ENCODE data around the gene PRDM5. TPM values are rescaled to one million over a fixed set of nuclear protein-coding genes. Genes with fewer than 3 reads are reported as not detected.

PRDM5 gene
- polyA plus RNA-seq, 1 donor from 2014 or later, result 1.6 TPM

DNA sequence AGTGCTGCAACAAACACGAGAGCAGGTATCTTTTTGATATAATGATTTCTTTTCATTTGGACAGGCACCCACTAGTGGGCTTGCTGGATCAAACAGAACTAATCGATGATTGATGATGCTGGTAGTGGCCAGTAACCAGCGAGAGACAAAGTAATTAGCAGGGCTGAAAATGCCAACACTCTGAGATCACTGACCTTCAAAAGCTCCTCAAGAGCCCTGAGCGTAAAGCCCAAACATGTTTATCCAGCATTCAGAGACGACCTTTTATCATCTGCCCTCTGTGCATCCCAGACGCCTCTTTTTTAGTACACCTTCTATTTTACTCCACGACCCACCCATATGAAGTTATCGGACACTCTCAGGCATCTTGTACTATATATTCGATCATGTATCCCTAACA is 186.2 kb downstream of the PRDM5 start:
- no peak overlapping the region for H3K4me2 ChIP-seq (ENCODE audit: low read length)
- no peaks in the 10 kb centered on the region for H3K36me3 ChIP-seq (ENCODE audit: insufficient read depth, low read length)
- H3K4me3 ChIP-seq (ENCODE audit: low read length), result no peak overlapping the region
- no peaks in the 10 kb centered on the region for H4K20me1 ChIP-seq (ENCODE audit: insufficient read depth)
- no peak overlapping the region for H3K9ac ChIP-seq (ENCODE audit: low read length)
- H3K27ac ChIP-seq (ENCODE audit: low read length), result no peak overlapping the region
- no peak overlapping the region for H2AFZ ChIP-seq (ENCODE audit: low read depth, low read length)
- H3K27me3 ChIP-seq (ENCODE audit: insufficient read depth, low read depth, low read length), result no peaks in the 10 kb centered on the region
- H3F3A ChIP-seq (ENCODE audit: insufficient read depth, low read length, poor library complexity, severe bottlenecking), result no peaks in the 10 kb centered on the region
- H3K9me3 ChIP-seq (ENCODE audit: low read length), result no peaks in the 10 kb centered on the region
- H3K9me2 ChIP-seq (ENCODE audit: insufficient read depth, low read length), result no peaks in the 10 kb centered on the region
- TF ChIP-seq SMC3 (conservative IDR thresholded peaks at IDR 0.05; ENCODE audit: poor library complexity) (no peak), POLR2AphosphoS5 (IDR thresholded peaks at IDR 0.05) (no peak), TAF1 (IDR thresholded peaks at IDR 0.05; ENCODE audit: low read depth) (no peak), EZH2 (IDR thresholded peaks at IDR 0.05; ENCODE audit: borderline replicate concordance, insufficient read depth, low read length, poor library complexity, severe bottlenecking) (no peak), MXI1 (conservative IDR thresholded peaks at IDR 0.05; ENCODE audit: poor library complexity, severe bottlenecking) (no peak)
- TF ChIP-seq, protein P1, sequence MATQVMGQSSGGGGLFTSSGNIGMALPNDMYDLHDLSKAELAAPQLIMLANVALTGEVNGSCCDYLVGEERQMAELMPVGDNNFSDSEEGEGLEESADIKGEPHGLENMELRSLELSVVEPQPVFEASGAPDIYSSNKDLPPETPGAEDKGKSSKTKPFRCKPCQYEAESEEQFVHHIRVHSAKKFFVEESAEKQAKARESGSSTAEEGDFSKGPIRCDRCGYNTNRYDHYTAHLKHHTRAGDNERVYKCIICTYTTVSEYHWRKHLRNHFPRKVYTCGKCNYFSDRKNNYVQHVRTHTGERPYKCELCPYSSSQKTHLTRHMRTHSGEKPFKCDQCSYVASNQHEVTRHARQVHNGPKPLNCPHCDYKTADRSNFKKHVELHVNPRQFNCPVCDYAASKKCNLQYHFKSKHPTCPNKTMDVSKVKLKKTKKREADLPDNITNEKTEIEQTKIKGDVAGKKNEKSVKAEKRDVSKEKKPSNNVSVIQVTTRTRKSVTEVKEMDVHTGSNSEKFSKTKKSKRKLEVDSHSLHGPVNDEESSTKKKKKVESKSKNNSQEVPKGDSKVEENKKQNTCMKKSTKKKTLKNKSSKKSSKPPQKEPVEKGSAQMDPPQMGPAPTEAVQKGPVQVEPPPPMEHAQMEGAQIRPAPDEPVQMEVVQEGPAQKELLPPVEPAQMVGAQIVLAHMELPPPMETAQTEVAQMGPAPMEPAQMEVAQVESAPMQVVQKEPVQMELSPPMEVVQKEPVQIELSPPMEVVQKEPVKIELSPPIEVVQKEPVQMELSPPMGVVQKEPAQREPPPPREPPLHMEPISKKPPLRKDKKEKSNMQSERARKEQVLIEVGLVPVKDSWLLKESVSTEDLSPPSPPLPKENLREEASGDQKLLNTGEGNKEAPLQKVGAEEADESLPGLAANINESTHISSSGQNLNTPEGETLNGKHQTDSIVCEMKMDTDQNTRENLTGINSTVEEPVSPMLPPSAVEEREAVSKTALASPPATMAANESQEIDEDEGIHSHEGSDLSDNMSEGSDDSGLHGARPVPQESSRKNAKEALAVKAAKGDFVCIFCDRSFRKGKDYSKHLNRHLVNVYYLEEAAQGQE (IDR thresholded peaks at IDR 0.05; ENCODE audit: borderline replicate concordance), result no peak
- H3K79me2 ChIP-seq (replicated peaks; ENCODE audit: insufficient read depth, low read length), result no peaks in the 10 kb centered on the region

DNA sequence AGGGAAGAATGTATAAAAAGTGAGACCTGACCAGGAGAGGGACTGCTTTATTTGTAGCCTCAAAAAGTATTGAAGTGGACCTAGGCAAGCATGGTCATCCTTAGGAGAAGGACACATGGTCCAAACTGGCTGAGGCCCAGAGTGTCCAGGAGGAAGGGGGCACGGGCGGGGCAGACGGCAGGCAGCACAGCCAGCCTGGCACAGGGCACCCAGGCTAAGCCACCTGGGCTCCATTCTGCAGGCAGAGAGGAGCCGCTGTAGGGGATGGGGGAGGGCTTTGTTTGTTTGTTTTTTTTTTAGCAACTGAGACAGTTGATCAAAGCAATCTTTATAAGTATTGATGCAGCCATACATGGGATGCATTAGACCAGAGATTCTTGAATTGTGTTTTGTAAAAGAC is 188.6 kb downstream of the PRDM5 start:
- Histone ChIP-seq H3K4me2 (ENCODE audit: low read length) (no peak overlapping the region), H3F3A (ENCODE audit: insufficient read depth, low read length, poor library complexity, severe bottlenecking) (no peaks in the 10 kb centered on the region), H2AFZ (ENCODE audit: low read depth, low read length) (no peak overlapping the region), H3K9me3 (ENCODE audit: low read length) (no peaks in the 10 kb centered on the region), H3K9ac (ENCODE audit: low read length) (no peak overlapping the region), H3K9me2 (ENCODE audit: insufficient read depth, low read length) (no peaks in the 10 kb centered on the region), H3K27ac (ENCODE audit: low read length) (no peak overlapping the region), H3K4me3 (ENCODE audit: low read length) (no peak overlapping the region), H3K36me3 (ENCODE audit: insufficient read depth, low read length) (no peaks in the 10 kb centered on the region), H3K79me2 (replicated peaks; ENCODE audit: insufficient read depth, low read length) (no peaks in the 10 kb centered on the region), H3K27me3 (ENCODE audit: insufficient read depth, low read depth, low read length) (no peaks in the 10 kb centered on the region), H4K20me1 (ENCODE audit: insufficient read depth) (no peaks in the 10 kb centered on the region)
- TF ChIP-seq EP300 (conservative IDR thresholded peaks at IDR 0.05; ENCODE audit: poor library complexity, severe bottlenecking) (no peak), TAF1 (IDR thresholded peaks at IDR 0.05; ENCODE audit: low read depth) (no peak), MXI1 (conservative IDR thresholded peaks at IDR 0.05; ENCODE audit: poor library complexity, severe bottlenecking) (no peak), SMC3 (conservative IDR thresholded peaks at IDR 0.05; ENCODE audit: poor library complexity) (no peak), RAD21 (conservative IDR thresholded peaks at IDR 0.05) (no peak), POLR2AphosphoS5 (IDR thresholded peaks at IDR 0.05) (no peak), EZH2 (IDR thresholded peaks at IDR 0.05; ENCODE audit: borderline replicate concordance, insufficient read depth, low read length, poor library complexity, severe bottlenecking) (no peak)
- TF ChIP-seq, protein P2, sequence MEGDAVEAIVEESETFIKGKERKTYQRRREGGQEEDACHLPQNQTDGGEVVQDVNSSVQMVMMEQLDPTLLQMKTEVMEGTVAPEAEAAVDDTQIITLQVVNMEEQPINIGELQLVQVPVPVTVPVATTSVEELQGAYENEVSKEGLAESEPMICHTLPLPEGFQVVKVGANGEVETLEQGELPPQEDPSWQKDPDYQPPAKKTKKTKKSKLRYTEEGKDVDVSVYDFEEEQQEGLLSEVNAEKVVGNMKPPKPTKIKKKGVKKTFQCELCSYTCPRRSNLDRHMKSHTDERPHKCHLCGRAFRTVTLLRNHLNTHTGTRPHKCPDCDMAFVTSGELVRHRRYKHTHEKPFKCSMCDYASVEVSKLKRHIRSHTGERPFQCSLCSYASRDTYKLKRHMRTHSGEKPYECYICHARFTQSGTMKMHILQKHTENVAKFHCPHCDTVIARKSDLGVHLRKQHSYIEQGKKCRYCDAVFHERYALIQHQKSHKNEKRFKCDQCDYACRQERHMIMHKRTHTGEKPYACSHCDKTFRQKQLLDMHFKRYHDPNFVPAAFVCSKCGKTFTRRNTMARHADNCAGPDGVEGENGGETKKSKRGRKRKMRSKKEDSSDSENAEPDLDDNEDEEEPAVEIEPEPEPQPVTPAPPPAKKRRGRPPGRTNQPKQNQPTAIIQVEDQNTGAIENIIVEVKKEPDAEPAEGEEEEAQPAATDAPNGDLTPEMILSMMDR (IDR thresholded peaks at IDR 0.05; ENCODE audit: poor library complexity, severe bottlenecking), result no peak
- TF ChIP-seq, protein P1 (IDR thresholded peaks at IDR 0.05; ENCODE audit: borderline replicate concordance), result no peak
